Activated CD4-positive, alpha-beta T cell treated with anti-CD3 and anti-CD28 coated beads for 24 hours (primary cell): ENCODE measurements around the gene EPG5.
"Not testable (repeated sequence)": the region's sequence is repeated elsewhere in the genome, so short reads cannot be mapped to it uniquely, and the experiment has no call there.

Source experiments
- DNase-seq, 2 donors: peaks; one replicate each; pipeline ENCODE4 v3.0.0-alpha.2; 2020; ENCODE audit warnings: low read depth in 2 of 2

EPG5 gene

DNA sequence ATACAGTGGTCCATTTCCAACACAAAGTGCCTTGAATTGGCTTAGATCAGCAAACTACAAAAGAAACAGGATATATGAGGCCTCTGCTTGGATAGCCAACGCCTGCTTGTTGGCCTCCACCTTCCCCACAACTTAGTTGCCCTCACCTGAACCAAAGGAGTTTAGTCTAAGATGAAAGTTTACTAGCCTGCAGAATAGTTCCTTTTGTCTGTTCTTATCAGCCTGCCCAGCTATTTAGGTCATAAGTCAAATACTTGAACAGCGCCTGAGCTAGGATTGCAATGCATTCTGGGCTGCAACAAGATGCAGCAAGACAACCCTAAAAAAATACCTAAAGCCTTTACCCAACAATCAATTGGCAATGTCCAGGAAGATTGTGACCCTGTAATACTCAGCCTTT, 13.1 kb upstream of the EPG5 start:
- DNase-seq: no peak

DNA sequence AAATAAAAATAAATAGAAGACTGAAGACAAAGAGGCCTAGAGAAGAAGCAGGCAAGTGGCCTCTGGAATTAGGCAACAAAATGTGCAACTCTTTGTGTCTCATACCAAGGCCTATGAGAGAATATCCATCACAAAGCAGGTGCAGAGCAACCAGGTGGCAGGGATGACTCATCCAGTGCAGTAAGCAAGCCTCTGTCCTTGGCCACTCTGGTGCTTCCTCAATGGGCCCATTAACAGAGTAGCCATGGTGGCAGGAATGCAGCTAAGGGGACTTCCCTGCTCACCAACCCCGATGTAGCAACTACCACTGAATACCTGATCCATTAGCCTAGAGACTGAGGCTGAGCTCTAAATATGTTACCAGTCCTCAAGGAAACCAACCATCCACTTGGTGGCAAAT, 11.0 kb upstream of the EPG5 start:
- no peak for DNase-seq

DNA sequence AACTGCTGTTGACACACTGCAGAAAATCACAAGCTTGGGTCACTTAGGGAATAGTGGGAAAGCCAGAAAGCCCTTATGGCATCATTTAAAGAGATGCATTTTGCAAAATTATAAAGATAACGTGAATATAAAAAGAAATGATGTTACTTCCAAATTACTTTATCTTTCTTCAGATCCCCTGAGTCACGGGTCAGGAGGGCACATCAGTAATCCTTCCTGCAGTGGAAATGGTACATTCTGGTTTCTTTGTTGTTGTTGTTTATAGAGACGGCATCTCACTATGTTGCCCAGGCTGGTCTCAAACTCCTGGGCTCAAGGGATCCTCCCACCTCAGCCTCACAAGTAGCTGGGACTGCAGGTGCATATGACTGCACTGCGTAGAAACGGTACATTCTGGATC, 9.8 kb upstream of the EPG5 start:
- no peak for DNase-seq

DNA sequence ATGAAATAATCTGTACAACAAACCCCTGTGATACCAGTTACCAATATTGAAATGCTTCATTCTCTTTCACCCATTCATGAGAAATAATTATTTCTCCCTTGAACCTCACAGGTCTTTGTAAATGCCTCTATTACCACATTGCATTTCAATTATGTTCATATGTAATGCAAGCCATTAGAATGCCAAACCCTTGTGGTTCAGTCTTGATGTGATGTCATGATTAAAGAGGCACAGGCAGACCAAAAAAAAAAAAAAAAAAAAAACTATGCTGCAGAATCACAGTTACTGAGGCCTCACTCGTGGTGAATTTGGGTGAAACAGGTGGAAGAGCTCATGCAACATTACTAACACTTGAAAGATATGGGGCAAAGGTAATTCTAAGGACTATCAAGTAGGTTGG, 9.4 kb upstream of the EPG5 start:
- no peak for DNase-seq

DNA sequence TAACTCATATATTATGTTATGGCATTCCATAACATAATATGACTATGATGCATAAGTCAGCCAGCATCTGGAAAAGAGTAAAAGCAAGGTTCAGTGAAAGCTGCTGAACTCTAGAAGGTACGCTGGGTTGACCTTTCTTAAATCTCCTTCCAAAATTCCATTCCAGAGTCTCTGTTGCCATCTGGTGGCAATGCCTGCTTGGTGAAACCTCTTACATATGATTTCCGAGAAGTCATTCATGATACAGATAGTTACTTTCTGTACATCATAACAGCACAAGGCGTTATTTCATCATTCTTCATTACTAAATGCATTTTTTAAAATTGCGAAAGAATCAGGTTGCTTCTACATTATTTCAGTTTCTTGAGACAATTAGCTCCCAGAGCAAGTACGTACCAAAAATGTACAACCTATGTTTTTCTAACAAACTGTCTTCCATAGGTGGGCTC, 7.0 kb upstream of the EPG5 start:
- DNase-seq: peak; percentile 41 to 46

DNA sequence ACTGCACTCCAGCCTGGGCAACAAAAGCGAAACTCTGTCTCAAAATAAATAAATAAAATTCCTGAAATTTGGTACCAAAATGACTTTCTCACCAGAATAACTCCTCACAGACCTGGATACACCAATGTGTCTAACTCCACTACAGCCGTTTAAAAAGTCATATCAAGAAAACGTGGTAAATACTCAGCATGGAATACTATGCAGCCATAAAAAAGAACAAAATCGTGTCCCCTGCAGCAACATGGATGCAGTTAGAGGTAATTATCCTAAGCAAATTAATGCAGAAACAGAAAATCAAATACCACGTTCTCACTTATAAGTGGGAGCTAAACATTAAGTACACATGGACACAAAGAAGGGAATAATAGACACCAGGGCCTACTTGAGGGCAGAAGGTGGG, 2.2 kb downstream of the EPG5 start:
- DNase-seq: not testable (repeated sequence)

DNA sequence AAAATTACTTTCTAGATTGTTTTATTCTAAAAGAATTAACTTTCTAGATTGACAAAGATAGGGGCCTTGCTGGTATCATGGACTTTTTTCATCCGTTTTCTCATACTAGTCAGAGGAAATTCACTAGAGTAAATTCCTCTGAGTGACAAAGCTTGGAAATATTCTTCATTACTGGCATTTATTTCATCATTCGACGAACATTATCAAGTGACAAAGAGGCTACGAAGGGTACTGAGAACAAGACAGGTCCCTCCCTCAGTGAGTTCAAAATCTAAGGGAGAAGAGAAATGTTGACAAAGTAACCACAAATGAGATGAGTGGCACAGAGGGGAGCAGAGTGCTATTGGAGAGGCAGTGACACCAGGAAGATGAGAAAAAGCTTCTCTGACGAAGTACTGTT, 4.3 kb downstream of the EPG5 start:
- no peak for DNase-seq

DNA sequence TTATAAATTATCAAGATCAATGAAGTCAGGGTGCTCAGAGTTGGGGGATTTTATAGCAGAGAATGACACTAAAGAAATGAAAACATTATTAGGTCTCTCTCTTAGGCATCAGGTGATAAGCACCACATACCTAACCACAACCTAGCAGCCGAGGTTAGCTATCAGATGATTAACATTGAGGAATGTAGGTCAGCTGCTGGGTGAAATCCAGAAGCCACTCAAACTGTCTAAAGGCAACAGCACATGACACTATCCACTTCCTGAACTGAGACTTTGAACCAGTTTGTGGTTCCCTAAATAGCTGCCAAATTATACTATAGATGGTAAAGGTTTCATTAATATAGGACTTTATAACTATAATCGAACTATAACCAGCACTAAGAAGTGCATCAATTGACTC, 4.7 kb downstream of the EPG5 start:
- no peak for DNase-seq

DNA sequence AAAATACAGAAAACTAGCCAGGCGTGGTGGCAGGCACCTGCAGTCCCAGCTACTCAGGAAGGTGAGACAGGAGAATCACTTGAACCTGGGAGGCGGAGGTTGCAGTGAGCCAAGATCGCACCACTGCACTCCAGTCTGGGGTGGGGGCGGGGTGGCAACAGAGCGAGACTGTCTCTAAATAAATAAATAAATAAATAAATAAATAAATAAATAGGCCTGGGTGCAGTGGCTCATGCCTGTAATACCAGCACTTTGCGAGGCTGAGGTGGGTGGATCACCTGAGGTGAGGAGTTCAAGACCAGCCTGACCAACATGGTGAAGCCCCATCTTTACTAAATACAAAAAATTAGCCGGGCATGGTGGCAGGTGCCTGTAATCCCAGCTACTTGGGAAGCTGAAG, 7.6 kb downstream of the EPG5 start:
- DNase-seq: not testable (repeated sequence)

DNA sequence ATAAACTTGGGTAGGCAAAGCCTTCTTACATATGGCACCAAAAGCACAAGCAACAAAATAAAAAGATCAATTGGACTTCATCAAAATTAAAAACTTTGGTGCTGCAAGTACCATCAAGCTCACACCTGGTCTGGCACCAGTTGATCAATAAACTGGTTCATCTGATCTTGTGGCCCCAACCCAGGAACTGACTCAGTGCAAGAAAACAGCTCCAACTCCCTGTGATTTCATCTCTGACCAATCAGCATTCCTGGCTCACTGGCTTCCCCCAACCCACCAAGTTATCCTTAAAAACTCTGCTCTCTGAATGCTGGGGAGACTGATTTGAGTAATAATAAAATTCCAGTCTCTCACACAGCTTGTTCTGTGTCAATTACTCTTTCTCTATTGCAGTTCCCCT, 8.4 kb downstream of the EPG5 start:
- no peak for DNase-seq

DNA sequence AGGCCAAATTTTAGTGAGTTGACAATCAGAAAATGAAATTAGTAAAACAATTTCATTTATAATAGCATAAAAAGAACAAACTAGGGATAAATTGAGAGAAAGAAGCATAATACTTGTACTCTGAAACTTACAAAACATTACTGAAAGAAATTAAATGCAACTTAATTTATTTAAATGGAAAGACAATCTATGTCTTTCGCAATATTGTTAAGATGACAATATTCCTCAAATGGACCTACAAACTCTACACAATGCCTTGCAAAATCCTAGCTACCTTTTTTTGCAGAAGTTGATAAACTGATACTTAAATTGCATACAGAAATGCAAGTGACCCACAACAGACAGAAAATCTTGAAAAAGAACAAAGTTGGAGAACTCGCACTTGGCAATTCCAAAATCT, 9.1 kb downstream of the EPG5 start:
- no peak for DNase-seq

DNA sequence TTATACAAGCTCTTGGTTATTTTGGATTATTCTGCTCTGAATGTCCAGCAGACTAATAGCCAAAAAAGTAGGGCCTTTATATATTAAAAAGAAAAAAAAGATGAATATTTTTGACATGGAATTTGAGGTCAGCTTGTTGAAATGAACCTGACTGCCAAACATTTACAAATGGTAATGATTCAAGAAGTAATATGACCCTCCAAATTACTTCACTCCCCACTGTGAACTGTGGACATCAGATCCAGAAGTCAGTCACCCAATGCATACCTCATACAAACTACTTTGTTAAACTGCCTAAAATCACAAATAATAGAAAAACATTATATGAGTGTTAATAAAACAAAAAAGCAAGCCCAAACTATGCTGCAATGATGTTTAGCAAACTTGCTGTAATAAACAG, 10.0 kb downstream of the EPG5 start:
- DNase-seq: no peak

DNA sequence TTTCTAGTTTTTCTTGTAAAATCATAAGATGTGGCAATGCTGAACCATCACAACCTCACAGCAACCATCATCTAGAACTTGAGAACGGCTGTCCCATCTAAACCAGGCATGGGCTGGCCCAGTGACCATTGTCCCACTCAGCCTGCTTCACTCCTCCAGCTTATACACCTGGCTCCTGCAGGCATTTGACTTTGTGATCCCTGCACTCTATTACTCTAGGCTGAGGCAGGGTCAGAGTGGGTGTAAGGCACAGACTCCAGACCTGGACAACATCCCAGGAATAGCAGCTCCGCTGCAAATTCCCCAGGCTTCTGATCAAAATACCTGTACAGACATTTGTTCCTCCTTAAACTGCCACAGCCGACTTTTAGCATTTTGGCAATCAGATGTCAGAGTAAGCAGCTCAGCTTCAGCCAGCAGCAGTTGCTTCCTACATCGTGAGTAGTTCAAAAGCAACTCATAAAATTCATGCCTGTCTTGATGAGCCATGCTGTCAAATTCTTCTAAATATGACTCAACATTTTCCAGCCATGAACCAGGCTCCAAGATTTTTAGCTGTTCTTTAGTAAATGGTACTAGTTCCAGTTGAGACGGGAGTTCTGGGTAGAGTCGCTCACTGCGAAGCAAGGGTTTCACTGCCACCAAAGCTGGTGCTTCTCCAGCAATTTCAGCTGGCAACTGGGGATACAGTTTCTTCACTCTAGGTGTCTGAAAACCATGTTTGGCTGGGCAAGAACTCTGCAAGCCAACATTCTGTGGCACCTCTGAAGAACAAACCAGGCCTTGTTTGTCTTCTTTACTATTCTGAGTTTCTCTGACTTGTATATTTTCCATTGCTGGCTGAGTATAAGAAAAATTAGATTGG, 12.8 kb downstream of the EPG5 start:
- DNase-seq: no peak

DNA sequence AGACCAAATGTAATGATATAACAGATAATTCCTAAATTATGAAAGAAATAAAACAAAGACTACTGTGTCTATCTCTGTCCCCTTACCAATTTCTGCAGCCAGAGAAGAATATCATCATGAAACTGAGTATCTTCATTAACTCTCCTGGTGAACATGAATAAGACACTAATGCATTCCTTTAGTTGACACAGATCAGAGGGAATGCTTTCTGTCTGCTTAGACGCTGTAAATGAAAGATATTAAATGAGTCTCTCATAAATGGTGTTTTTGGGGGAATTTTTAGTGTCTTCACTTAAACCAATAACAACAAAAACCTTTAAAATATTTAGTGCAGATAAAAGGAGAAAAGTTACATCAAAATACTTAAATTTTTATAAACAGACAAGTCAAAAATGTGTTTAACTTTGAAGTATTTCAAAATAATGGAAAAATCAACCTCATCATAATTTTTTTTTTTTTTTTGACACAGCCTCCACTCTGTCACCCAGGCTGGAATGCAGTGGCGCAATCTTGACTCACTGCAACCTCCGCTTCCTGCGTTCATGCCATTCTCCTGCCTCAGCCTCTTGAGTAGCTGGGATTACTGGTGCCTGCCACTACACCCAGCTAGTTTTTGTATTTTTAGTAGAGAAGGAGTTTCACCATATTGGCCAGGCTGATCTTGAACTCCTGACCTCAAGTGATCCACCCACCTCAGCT, 16.0 kb downstream of the EPG5 start:
- DNase-seq: no peak

DNA sequence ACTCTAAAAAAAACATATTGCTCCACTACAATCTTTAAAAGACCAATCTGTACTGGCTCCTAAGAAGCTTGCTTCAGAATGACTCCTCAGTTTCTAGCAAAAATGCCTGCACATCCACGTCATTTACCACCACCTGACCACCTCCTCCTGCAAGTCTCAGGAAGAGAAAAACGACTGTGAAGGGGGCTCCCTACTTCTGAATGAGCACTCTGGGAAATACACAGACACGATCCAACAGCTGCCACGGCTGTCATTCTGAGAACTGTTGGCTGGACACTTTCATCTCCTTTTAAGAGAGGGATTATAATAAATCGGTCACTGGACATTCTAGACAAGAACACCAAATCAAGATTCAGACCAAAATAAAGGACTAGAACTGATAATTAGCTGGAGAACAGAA, 21.5 kb downstream of the EPG5 start:
- DNase-seq: no peak

DNA sequence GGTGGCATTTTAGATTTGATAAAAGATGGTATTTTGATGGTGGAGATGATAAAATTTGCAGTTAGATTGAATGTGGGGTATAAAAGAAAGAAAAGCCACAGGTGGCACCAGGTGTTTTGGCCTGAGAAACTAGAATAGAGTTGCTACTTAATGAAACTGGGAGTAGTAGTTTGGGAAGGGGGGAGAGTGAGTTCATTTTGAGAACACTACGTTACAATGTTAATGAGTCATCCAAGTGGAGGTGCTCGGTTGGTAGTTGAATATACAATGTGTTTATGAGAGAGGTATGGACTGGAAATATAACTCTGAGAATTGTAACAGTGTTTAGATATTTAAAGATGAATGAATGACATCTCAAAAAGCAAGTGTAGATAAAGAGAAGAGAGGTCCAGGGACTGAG, 26.4 kb downstream of the EPG5 start:
- DNase-seq: no peak

DNA sequence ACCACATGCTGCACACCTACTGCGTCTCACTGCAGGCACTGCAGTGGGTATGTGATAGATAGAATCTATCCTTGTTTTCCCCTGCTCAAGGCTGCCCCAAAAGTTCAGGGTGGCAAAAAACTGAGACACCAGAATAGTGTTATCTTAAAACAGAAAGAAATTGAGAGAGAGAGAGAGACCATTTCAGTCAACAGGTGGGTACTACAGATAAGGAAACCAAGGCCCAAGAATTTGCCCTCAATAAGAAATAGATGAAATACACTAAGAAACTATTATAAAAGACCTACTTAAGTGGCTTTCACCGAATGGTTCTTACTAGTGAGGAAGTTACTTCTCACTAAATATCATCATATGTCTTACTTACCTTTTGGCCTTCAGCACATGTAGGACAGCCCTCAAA, 27.9 kb downstream of the EPG5 start:
- DNase-seq: no peak

DNA sequence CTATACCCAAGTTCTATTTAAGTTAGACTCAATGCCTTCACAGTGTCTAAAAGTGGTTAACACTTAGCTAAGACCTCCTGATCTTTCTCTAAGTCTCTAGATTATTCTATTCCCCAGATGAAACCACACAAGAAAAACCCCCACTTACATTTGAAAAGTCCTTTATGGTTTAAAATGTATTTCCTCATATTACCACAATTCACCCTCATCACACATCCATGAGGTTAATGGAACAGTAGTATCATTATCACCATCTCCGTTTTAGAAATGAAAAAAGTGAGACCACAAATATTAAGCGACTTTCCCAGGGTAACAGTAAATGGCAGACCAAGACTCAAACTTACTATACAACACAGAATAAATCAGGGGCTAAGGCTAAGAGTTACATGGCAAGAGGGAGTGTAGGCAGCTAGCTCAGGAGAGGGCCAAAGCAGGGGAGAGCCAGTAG, 28.6 kb downstream of the EPG5 start:
- no peak for DNase-seq

DNA sequence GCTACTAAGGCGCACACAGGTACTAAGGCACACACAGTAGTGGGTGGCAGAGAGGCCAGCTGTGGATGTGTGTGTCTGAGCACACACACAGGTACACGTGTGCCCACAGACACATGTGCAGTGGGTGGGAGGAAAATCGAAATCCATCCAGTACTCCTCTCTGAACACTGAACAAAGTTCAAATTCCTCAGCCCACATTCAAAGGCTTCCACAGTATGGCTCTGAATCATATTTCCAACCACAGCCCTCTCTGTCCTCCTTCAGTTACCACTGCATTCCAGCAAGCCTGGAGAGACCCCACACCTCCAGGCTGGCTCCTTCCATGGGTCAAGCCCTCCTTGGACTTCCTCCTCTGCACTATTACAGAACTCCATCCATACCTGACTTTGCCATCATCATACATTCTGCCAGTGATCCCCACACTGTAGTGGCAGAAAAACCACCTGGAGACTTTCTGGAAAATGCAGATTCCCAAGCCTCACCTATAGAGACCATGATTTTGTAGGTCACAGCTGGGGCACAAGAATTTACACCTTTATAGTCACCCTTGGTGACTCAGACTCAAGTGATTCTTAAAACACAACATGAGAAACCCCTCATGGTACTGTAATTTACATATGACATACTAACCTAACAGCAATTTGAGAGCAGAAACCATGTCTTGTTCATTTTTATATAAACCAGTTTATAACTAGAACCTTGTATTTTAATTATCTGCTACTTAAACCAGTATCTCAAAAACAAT, 31.4 kb downstream of the EPG5 start:
- DNase-seq: no peak

DNA sequence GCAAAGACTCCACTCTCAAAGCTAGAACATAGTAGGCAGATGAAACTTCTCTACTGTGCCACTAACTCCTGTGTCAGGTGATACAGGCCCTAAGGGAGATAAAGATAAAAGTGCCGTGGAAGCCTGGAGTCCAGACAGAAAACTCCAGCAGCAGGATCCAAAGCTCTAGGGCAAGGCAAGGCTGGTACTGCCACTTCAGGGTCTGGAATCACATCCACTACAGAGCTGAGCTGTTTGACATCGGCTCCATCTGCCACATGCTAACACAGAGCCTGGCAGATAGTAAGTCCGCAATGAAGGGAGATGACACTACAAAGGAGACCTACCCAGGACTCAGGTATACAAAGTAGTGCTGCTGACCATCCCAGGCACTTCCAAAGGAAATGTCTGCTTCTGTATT, 34.4 kb downstream of the EPG5 start:
- DNase-seq: no peak

DNA sequence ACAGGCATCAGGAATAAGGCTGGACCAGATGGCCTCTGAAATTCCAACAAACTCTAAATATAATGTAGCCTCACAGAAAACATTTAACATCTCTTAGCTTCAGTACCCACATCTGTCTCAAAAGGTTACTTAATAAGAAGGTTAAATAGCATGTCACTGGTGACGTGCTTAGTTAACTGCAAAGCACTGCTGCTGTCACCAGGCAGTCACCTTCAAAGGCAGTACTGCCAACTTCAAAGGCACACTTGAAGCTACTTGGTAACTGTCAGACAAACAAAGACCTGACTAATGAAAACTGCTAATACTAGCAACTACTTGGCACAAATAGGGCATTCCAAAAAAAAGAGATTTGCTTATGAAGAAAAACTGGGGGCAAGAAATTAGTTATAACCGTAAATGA, 36.2 kb downstream of the EPG5 start:
- no peak for DNase-seq

DNA sequence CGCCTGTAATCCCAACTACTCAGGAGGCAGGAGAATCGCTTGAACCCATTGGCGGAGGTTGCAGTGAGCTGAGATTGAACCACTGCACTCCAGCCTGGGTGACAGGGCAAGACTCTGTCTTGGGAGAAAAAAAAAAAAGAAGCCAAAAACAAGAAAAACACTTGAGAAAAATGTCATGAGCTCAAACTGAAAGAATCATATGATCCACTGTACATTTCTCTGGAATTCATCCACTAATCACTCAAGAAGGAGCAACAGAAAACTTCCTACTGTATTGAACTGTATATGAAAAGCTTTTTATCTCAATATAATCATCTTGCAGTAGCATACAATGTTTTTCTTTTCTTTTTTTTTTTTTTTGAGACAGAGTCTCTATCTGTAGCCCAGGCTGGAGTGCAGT, 40.4 kb downstream of the EPG5 start:
- DNase-seq: no peak

DNA sequence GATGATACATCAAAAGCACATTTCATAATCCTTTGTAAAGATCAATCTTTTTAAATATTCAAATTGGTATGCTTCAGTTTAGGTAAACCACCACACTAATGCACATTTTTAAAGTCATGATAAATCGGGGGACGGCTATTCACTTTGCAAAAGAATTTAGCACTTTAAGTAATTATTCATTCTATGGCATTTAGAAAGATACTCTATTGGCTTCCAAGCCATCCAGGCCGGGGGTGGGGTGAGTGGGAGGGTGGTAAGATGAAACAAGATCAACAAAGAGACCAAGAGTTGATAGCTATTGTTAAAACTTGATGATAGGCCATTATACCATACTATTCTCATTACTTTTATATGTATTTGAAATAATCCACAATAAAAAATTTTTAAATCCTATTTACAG, 41.0 kb downstream of the EPG5 start:
- no peak for DNase-seq
